ENCODE measurements around the gene GLI3.

GLI3 gene

DNA sequence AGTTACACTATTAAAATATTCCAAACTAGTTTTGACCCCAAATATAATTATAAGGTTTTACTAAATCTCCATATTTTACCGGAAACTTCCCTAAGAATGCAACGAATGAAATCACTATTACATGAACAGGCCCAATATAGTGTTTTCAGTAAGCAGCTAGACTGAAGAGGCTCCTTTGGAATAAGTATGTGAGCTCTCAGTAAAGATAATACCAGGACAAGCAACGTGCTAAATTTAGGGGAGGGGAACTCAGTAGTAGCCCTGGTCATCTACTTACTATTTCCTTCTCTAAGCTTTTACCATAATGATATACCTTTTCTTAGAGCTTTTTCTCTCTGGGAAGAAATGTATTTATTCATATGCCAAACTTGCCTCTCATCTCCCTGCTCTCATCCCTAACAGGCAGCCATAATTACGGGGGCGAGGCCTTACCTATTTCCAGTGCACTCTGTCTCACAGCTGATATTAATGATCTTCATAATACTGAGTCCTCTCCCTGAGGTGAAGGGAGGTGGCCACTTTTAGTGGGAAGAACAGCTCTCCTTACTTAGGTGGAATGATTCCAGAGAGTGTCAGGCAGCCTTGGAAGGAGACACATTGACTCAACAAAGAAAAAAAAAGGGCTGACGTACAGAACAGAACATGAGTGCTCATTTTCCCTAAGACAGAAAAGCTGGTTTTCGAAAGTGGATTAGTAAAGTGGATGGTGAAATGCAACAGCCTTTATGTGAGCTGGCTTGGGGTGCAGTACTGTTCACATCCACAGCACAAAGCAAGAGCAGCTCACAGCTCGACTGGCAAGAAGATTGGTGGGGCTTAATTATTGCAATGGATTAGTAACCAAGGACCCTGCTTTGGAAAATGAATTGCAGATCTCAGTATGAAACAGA is 165.4 kb downstream of the GLI3 start:
- DNase-seq = no peak

DNA sequence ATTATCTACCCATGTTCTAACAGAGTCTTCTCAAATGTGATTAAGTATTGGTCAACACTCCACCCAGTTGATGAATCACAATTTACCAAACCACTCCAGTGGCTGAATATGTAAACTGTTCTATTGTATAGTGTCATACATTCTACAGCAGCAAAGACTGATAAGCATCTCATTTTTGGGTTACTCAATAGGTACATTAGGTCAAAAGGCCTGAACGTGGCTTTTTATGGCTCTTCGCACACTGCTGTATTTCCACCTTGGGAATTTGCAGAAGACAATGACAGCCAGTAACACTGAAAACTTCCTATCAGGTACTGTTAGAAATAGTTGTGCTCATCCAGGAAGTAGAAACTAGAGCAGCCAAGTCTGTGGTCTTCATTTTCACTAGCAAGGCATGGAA is 166.9 kb downstream of the GLI3 start:
- no peak for DNase-seq

DNA sequence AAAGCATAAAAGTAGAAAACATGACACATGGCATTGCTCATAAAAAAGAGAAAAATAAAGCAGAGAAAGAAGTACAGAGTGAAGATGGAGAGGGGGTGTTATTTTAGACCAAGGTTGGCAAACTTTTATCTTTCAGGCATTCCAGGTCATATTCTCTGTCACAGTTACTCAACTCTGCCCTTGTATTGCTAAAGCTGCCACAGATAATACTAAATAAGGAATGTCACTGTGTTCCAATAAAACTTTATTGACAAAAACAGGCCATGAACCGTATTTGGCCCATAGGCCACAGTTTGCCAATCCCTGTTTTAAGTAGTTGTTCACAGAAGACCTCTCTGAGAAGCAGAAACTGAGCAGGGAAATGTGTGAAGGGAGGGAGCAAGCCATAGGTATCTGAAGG is 167.4 kb downstream of the GLI3 start:
- DNase-seq = no peak

DNA sequence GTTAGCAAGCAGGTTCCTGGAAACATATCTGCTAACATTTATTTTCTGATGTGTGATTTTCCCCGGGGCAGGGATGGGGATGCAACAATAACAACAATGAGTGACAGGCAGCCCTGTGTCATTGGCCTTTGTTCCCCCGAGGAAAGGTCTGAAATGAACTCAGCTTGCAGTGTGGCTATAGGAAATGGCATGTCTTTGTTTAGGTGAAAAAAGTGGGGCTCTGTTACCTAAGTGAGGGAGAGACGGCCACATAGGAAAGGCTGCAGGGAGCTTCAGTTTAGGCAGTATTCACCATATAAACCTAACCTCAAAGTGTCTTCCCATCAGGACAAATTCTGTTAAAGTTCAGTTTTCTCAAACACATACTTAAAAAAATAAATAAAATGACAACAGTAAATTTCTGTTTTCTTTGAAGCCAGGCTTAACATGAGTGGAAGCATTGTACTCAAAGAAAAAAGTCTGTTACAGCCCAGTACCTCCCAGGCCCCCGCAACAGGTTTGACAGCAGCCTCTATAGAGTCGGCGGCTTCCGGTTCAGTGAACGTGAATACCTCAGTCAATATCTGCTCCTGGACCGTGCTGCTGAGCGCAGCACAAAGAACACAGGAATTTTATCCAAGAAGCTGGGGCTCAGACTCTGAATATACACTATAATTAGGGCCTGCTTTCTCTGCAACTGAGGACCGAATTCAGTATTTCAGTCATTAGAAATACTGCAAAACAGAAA is 168.3 kb downstream of the GLI3 start:
- DNase-seq = no peak

DNA sequence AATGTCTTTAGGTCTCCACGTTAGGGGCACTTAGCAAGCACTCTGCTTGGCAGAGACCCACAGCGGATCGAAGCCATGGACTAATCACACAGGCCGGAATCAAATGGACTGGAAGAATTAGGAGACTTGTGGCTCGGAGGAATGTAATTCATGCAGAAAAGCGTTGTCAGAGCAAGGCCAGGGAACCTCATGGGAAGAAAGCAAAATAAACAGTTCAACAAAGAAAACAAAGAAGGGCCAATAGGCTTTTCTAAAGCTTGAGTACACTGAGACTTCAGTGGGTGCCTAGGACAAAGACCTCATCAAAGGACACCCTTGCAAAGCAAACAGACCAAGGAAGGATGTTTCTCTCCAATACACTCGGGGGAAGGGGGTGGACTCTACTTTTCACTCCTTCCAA is 171.1 kb downstream of the GLI3 start:
- DNase-seq = no peak

DNA sequence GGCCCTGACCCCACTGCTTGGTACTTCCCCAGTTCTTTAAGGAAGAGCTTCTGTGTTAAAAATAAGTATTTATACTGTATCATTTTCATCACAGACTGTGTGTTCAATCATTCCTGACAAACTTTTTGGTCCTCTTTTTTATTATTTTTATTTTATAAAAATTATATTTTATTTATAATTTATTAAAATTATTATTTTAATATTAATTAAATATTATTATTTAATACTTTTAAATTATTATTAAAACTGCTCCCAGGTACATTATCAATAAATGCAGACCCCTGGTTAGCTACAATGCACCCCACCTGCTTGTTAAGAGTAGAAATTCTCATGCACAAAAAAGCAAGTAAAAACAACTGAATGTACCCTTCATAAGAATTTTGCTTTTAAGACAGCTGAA is 172.0 kb downstream of the GLI3 start:
- no peak for DNase-seq

DNA sequence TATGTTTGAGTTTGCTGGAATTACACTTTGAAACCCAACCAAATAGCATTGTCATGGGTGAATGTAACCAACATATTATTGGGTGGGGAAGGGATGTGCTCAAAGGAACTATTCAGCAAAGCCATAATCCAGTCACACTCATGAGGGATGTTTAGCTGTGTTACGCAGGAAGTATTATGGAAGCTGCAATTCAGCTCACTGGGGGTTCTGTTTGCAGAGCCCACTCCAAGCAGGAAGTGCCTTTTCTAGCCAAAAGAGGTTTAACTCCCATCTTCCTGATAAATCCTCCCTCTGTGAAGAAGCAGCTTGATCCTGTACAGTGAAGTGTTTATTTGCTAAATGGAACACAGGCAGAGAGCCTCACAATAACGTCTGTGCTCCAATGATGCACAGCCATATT is 172.5 kb downstream of the GLI3 start:
- no peak for DNase-seq

DNA sequence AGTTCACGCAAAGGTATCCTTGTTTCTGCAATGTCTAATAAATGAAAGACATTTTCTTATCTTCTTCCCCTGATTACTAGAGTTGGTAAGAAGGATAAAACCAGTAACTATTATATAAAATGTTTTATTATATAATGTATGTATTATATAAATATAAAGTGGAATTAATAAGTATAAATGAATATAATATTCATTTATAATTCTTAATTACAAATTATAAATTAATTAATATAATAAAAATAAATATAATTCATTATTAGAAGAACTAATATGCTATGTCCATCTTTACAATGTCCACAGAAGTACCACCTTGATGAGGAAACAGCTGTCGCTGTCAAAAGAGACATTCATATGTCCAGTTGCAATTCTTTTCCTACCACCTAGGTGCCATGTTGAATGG is 177.7 kb downstream of the GLI3 start:
- no peak for DNase-seq

DNA sequence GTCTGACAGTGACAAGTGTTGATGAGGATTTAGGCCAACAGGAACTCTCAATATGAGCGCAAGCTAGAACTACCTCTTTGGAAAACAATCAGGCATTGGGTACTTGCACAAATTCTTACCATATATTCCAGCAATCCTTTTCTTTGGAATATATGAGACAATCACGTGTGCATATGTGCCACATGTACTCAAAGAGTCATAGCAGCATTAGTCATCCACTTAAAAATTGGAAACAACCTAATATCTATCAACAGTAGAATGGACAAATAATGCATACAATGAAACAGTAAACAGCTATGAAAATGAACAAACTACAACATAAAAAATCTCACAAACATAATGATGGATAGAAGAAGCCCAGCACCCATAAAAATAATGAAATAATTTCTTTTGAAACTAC is 179.7 kb downstream of the GLI3 start:
- DNase-seq = no peak

DNA sequence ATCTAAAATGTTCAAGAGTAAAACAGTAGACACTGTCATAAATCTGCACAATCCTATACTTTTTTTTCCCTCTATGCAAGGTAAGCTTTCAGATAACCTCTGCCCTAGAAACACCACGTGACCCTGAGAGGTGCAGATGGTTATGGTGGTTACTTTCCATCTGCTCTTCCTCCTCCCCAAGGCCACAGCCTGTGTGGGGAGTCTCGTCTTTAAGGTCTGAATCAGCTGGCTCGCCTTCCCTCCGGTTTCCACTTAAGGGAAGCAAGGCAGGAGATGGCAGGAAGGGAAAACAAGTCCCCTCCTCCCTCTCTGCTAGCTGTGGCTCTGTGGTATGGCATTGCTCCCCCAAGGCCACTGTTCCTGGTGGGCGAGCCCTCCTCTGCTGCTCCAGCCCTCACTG is 181.8 kb downstream of the GLI3 start:
- no peak for DNase-seq

DNA sequence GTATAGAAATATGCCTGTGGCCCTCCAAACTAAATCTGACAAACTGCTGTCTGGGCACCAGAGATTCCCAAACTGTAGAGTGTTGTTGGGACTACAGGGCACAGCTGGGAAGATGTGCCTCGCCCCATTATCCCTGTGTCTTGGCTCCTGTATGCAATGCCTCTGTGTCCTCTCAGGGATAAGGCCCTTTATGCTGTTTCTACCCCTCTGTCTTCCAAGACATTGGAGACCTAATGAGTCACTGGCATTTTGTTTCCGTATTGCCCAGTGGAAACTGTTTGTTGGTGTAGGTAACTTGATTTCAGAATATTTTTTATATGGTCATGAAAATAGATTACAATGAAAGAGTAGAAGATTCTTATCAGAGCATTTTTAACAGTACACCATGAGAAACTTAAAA is 183.2 kb downstream of the GLI3 start:
- no peak for DNase-seq

DNA sequence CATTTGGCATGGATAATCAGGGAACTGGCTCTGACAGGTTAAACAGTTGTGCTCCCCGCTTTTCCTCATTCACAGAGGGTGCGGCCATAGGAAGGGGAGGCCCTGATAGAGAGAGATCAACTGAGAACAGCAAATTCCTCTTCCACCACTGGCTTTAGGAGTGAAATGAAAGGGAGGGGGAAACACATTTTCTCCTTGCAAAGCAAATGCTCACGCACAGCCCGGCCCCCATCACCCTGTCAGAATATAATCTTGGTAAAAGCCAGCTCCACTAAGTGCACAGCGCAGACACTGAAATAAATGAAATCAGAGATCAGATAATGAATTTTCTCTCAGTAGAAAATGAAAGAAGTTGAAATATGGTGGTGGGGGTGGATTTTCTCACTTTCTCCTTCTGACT is 187.2 kb downstream of the GLI3 start:
- DNase-seq = no peak

DNA sequence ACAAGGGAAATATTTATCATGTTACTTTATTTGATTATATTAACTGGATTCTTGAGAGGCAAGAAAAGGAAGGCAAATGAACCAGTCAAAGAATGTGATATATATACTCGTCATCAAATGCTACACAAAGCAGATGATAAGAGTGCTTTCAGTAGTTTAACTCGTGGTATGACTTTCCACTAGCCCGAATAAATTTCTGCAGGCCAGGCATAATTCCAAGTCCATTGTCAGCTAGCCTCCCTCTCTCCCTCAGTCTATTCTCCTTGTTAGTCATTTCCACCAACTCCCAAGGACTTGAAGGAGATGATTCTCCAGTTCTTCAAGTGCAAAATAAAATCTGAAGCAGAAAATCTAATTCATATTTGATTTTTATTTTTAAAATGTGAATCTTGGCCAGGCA is 190.5 kb downstream of the GLI3 start:
- no peak for DNase-seq

DNA sequence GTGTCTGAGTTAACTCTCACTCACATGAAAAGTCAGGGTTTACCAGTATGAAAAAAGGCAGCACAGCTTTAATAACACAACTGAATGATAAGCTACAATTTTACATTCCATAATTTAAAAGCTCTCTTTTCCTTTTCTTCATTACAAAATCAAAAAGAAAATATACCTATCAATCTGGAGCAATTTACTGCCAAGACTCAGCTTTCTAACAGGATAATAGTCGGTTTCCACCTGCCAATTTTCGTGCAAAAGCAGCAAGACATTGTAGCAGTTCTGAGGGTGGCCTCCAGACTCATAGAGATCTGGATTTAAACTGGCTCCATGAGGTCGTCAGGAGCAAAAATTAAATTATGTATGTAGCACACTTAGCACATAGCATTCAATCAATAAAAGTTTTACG is 191.0 kb downstream of the GLI3 start:
- no peak for DNase-seq

DNA sequence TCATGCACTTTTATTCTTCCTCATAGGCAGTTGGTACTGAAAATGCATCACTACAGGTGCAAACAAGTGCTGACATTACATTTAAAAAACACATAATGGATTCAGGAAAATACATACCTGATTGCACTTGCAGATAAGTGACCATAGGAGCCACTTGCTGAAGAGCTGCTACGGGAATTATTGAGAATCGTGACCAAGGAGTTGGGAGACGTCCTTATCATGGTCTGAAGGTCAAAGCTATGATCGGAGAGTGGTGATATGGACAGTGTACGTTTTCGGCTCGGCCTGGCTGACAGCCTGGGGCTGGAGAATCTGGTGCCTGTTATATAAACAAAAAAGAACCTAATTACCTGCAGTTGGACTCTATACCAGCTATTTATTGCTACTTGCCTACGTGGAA is 197.1 kb downstream of the GLI3 start:
- DNase-seq = no peak

DNA sequence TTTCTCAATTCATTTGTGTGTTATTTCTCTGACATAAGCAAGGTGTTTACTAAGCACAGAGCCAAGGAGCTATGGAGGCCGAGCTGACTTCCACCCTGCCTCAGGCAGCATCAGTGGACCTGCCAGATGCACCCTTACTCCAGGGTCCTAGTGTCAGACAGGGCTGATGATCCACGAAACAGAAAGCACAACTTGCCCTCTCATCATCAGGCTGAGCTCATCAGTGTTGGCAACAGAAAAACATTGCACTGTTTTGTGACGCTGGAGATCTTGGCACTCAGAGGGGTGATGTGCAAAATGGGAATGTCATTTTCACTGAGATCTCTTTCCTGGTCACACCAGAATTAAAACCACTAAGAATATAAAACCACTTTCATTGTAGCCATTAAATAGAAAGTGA is 201.8 kb downstream of the GLI3 start:
- no peak for DNase-seq

DNA sequence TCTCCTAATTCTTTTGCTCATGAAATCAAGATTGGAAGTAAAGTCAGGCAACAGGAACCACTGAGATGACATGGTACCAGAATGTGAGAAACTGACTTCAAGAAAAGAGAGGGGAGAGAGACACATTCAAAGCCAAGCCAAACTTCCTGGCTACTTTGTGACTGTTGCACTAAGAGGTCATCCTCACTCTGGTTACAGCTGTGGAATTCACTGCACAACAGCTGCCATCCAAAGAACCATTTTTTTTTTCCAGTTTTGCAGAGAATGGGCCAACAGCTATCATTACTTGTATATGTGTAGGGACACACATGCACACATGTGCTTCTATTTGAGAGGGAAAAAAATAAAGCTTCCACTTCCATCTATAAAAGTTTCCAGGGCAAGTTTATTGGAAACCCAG is 203.5 kb downstream of the GLI3 start:
- DNase-seq = no peak

DNA sequence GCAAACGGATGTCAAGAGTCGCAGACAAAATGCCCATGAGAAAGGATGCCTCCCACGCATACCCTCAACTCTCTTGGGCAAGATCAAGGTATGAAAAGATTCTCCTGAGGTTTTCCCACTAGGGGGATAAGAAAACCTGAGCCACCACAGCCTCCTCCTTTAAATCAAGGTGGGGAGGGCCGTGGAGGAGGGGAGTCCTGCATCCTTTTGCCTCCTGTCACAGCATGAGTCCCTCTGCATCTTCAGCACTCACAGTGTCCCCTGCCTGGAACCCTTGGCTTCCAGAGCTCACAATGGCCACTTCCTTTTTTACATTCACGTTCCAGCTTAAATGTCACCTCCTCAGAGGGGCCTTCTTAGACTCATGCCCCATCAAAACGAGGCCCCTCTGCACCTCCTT is 207.6 kb downstream of the GLI3 start:
- DNase-seq = no peak

DNA sequence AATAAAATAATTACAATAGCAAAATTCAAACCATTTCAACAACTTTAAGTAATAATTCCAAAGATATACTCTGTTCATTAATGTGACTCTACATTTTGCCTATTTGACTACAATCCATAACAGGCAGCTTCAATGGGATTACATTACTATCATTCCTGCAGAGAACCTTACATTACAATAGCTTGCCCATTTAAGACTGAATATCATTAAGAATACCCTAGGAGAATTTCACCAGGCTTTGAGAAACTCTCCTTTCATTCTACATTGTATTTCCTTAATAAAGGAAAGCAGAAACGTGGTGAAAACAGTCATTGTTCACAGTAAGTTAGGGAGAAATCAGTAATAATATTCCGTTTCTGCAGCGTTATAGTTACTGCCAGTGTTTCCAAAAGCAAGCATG is 209.5 kb downstream of the GLI3 start:
- no peak for DNase-seq

DNA sequence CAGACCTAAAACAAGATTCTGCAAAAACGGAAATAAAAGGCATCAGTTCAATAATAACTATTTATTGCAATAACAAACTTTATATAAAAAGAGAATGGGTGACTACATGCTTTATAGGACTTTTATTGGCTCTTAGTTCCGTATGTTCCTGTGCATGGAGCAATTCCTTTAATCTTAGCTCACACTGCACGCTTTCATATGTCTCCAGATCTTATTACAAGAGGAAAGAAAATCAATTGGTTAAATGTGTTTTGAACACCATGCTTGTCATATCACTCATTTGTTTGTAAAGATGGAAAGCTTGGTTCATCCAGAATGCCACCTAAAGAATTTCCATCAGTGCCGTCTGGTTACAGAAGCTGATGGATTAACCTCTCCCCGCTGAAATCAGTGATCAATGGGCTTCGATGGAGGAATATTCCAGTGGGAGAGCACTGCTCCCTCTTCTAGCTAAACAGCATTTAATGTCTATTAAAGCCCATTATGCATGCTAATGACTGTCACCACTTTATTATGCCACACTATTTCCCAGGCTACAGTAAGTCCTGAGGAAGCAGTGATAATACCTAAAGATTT is 210.3 kb downstream of the GLI3 start:
- no peak for DNase-seq

DNA sequence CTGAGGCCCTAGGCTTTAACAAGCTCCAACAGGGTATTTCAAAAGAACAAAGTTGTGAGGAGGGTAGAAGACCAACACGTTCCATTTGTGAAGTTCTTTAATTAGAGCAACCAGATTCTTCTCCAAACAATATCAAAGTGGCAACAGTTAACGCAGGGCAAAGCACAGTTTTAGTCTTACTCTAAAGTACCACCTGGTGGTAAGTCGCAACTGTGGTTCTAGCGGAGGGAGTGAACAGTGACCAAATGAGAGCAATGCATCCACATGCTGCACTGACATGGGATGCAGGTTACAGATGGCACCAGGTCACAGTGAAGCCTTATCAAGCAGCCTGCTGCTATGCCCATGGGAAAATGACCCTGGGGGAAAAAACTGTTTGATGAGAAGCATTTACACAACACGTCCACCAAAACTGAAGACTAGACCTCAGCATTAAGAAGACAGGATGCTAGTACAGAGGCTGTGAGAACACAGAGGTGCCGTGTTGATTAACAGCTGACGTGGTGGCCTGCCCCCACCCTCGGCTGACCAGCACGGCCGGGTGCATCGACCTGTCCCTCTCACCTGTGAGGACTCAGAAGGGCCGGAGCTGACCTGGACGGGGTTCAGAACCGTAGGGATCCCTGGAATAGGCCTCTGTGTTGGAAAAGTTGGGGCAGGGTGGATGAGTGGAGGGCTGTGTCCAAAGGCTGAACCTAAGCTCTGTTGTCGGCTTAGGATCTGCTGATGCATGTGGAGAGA is 211.2 kb downstream of the GLI3 start:
- no peak for DNase-seq

DNA sequence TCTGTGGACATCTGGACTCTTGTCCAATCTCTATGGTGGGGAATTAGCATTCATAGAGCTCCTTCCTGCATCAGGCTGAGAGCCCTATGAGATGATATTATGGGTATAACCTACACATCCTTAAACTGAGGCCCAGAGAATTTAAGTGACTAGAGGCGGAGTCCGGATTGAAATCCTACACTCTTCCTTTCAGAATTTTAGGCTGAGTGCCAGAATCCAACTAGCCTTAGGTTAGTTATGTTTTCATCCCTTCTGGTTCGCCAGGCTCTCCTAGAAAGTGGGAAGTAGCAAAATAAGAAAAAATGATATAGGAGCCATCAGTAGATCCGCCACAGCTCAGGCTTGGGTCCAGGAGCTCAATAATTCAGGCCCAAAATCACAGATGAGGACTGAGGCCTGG is 212.5 kb downstream of the GLI3 start:
- no peak for DNase-seq

DNA sequence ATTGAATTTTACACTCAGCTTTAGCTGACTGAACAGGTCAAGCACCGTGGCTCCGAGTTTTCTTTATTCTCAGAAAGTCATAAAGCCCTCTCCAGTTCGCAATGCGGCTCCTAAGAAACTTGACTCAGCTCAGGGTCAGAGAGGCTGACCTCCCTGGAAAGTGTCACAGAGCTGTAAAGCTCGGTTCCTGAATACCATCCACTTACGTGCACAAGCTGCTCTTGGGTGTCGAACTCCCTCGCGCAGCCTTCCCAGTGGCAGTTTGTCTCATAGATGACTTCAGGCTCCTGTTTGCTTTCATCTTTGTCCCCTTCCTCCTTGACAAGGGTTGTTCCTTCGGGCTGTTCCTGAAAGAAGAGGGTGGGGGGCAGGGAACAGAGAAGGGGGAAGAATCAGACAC is 213.7 kb downstream of the GLI3 start:
- DNase-seq = no peak

DNA sequence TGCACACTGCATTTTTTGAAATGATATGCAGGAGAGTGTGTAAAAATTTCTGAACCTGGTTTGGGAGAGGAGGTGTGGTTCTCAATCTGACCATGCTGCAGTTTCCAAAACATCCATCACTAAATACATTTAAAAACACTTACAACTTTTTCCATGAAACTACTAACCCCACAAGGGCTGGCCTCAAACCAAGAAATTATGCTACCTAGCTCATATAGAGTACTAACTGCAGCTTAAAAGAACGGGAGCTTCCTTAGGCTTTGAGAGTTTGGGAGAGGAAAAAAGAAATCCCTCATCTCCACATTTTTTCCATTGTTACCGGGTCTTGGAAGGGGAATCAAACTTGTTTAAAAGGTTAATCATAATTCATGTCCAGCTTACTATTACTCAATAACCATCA is 214.2 kb downstream of the GLI3 start:
- no peak for DNase-seq
